ENCODE data around the gene CCNYL1. TPM values are rescaled to one million over a fixed set of nuclear protein-coding genes. Genes with fewer than 3 reads are reported as not detected.

Gene CCNYL1
- total RNA-seq, 1 experiment from 2014 or later = 21.8 TPM

DNA sequence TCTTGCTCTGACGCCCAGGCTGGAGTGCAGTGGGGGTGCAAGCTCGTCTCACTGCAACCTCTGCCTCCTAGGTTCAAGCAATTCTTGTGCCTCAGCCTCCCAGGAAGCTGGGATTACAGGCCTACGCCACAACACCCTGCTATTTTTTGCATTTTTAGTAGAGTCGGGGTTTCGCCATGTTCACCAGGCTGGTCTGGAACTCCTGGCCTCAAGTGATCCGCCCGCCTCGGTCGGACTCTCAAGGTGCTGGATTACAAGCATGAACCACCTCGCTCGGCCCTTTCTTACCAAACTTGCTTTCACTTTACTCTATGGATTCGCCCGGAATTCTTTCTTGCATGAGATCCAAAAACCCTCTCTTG is 61.4 kb downstream of the CCNYL1 start:
- H3K4me2 ChIP-seq = no peak overlapping the region
- no peak for DNase-seq
- H3K36me3 ChIP-seq (ENCODE audit: low read depth) = no peaks in the 10 kb centered on the region
- H3F3A ChIP-seq (ENCODE audit: insufficient read depth, low read depth) = 0 out of 2 replicates have a peak, but pooled peaks cover 3% of the 10 kb centered on the region
- H4K20me1 ChIP-seq (ENCODE audit: insufficient read depth) = no peaks in the 10 kb centered on the region
- H3K79me2 ChIP-seq (ENCODE audit: low read depth) = 0 out of 2 replicates have a peak, but pooled peaks cover 2% of the 10 kb centered on the region
- TF ChIP-seq EZH2 (IDR thresholded peaks at IDR 0.05; ENCODE audit: low read depth) = no peak
- TF ChIP-seq, protein P1, sequence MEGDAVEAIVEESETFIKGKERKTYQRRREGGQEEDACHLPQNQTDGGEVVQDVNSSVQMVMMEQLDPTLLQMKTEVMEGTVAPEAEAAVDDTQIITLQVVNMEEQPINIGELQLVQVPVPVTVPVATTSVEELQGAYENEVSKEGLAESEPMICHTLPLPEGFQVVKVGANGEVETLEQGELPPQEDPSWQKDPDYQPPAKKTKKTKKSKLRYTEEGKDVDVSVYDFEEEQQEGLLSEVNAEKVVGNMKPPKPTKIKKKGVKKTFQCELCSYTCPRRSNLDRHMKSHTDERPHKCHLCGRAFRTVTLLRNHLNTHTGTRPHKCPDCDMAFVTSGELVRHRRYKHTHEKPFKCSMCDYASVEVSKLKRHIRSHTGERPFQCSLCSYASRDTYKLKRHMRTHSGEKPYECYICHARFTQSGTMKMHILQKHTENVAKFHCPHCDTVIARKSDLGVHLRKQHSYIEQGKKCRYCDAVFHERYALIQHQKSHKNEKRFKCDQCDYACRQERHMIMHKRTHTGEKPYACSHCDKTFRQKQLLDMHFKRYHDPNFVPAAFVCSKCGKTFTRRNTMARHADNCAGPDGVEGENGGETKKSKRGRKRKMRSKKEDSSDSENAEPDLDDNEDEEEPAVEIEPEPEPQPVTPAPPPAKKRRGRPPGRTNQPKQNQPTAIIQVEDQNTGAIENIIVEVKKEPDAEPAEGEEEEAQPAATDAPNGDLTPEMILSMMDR (conservative IDR thresholded peaks at IDR 0.05) = no peak
- H3K4me3 ChIP-seq = no peak overlapping the region
- no peaks in the 10 kb centered on the region for H3K9me2 ChIP-seq (ENCODE audit: insufficient read depth)
- 0 out of 2 replicates have a peak, but pooled peaks cover 5% of the 10 kb centered on the region for H3K4me1 ChIP-seq (replicated peaks; ENCODE audit: insufficient read depth)
- BruUV-seq (replicated peaks) = no TSS peak
- no peaks in the 10 kb centered on the region for H3K27me3 ChIP-seq (ENCODE audit: insufficient read depth, low read depth)
- no peaks in the 10 kb centered on the region for H3K9me3 ChIP-seq (ENCODE audit: insufficient read depth, low read depth)
- no peak overlapping the region for H2AFZ ChIP-seq
- CTCF ChIA-PET = no interaction called here
- POLR2A ChIA-PET (ENCODE audit: unreplicated experiment) = no interaction called here
- intact Hi-C loops (cut with micrococcal nuclease; ENCODE audit: unreplicated experiment) = no loop called here
- no peak overlapping the region for H3K27ac ChIP-seq

DNA sequence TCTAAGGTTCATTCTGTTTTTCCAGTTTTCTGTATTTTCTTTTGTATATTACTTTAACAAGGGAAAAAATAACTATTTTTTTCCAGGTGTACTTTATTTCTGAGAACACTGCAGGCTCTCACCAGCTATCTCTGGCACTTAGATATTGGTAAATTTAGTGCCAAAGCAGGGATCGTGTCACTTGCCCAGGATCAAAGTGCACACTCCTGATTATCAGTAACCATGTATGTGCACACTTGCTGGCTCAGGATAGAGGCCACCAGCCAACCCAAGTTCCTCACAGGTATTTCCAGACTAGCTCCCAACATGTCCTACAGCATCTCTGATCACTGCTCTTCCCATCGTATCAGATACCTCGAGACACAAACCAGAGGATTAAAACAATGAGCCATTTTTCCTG is 64.0 kb downstream of the CCNYL1 start:
- no peaks in the 10 kb centered on the region for H3K36me3 ChIP-seq (ENCODE audit: low read depth)
- H4K20me1 ChIP-seq (ENCODE audit: insufficient read depth) = no peaks in the 10 kb centered on the region
- H3K27me3 ChIP-seq (ENCODE audit: insufficient read depth, low read depth) = no peaks in the 10 kb centered on the region
- H3K9me2 ChIP-seq (ENCODE audit: insufficient read depth) = no peaks in the 10 kb centered on the region
- no peak for DNase-seq
- no peak overlapping the region for H3K27ac ChIP-seq
- intact Hi-C loops (cut with micrococcal nuclease; ENCODE audit: unreplicated experiment) = no loop called here
- H3K4me2 ChIP-seq = no peak overlapping the region
- BruUV-seq (replicated peaks) = no TSS peak
- no peaks in the 10 kb centered on the region for H3K79me2 ChIP-seq (ENCODE audit: low read depth)
- no peaks in the 10 kb centered on the region for H3F3A ChIP-seq (ENCODE audit: insufficient read depth, low read depth)
- POLR2A ChIA-PET (ENCODE audit: unreplicated experiment) = no interaction called here
- H3K9me3 ChIP-seq (ENCODE audit: insufficient read depth, low read depth) = no peaks in the 10 kb centered on the region
- no peak overlapping the region for H2AFZ ChIP-seq
- H3K4me1 ChIP-seq (replicated peaks; ENCODE audit: insufficient read depth) = 0 out of 2 replicates have a peak, but pooled peaks cover 2% of the 10 kb centered on the region
- H3K4me3 ChIP-seq = no peak overlapping the region
- CTCF ChIA-PET = no interaction called here
- TF ChIP-seq, protein P1 (conservative IDR thresholded peaks at IDR 0.05) = no peak
- TF ChIP-seq EZH2 (IDR thresholded peaks at IDR 0.05; ENCODE audit: low read depth) = no peak

DNA sequence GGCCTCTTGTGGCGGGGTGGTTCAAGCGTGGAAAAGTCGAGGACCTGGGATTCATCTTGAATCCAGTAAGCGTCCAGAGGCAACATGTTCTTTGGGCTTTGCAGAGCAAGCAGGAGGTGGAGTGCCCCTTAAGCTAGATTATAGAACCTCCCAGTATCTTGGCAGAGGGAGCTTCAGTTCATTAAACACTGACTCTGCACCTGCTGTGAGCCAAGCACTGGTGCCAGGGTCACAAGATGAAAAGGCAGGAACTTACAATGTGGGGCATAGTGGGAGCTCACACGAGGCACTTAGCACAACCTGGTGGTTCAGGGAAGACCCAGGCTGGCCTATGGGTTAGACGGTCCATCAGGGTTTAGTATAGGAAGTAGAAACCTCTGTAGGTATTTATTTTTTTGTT is 65.7 kb downstream of the CCNYL1 start:
- H3K27me3 ChIP-seq (ENCODE audit: insufficient read depth, low read depth) = no peaks in the 10 kb centered on the region
- H3F3A ChIP-seq (ENCODE audit: insufficient read depth, low read depth) = no peaks in the 10 kb centered on the region
- H2AFZ ChIP-seq = no peak overlapping the region
- H3K4me3 ChIP-seq = no peak overlapping the region
- no peak for DNase-seq
- intact Hi-C loops (cut with micrococcal nuclease; ENCODE audit: unreplicated experiment) = no loop called here
- TF ChIP-seq EZH2 (IDR thresholded peaks at IDR 0.05; ENCODE audit: low read depth) = no peak
- TF ChIP-seq, protein P1 (conservative IDR thresholded peaks at IDR 0.05) = no peak
- H3K27ac ChIP-seq = no peak overlapping the region
- H4K20me1 ChIP-seq (ENCODE audit: insufficient read depth) = no peaks in the 10 kb centered on the region
- ChIA-PET CTCF (no interaction called here), POLR2A (ENCODE audit: unreplicated experiment) (no interaction called here)
- no peak overlapping the region for H3K4me2 ChIP-seq
- H3K36me3 ChIP-seq (ENCODE audit: low read depth) = no peaks in the 10 kb centered on the region
- H3K9me3 ChIP-seq (ENCODE audit: insufficient read depth, low read depth) = no peaks in the 10 kb centered on the region
- H3K9me2 ChIP-seq (ENCODE audit: insufficient read depth) = no peaks in the 10 kb centered on the region
- no TSS peak for BruUV-seq (replicated peaks)
- H3K79me2 ChIP-seq (ENCODE audit: low read depth) = no peaks in the 10 kb centered on the region
- H3K4me1 ChIP-seq (replicated peaks; ENCODE audit: insufficient read depth) = no peaks in the 10 kb centered on the region; the same call in 1 of the 2 replicates

All from PC-9 (cell line).